GM13977 (cell line): ENCODE results near the gene KIF1A.
"Not testable (repeated sequence)": the region's sequence is repeated elsewhere in the genome, so short reads cannot be mapped to it uniquely, and the experiment has no call there.

Source experiments
- DNase-seq: peaks from one replicate; pipeline ENCODE4 v3.0.0; 2012; ENCODE audit warnings: low spot score
- CTCF ChIP-seq: IDR thresholded peaks from 2 replicates; pipeline ENCODE4 v1.5.1; 2012; ENCODE audit warnings: mild to moderate bottlenecking, control low read depth; ENCODE audit not compliant: insufficient read depth; ENCODE audit errors: extremely low read depth, missing control alignments
- in situ Hi-C: fragments of 300-500 bp; cut with MboI; formaldehyde crosslinking; loops from one replicate; pipeline ENCODE4 v1.12.0; 2022; ENCODE audit warnings: low sequenced_read_pairs, low pct_unique_long_range_greater_than_20kb, mixed read lengths, inconsistent platforms; ENCODE audit not compliant: unreplicated experiment

KIF1A gene

GRCh38 chr2:240781471-240782220 lies 38.4 kb downstream of the KIF1A start:
- no peak for DNase-seq
- no peak for TF ChIP-seq CTCF
- in situ Hi-C loops = no loop called here

- in situ Hi-C loops = no loop called here
- TF ChIP-seq CTCF = no peak
- DNase-seq = no peak
Measured at GRCh38 chr2:240780023-240780700, 39.9 kb downstream of the KIF1A start.

GRCh38 chr2:240779250-240779832 lies 40.7 kb downstream of the KIF1A start:
- DNase-seq, in situ Hi-C loops: not testable (repeated sequence)

- no peak for DNase-seq
- no peak for TF ChIP-seq CTCF
- in situ Hi-C loops = no loop called here
Measured at GRCh38 chr2:240778426-240778825, 41.6 kb downstream of the KIF1A start.

- in situ Hi-C loops = no loop called here
- TF ChIP-seq CTCF = no peak
- DNase-seq = no peak
Measured at GRCh38 chr2:240777456-240778212, 42.4 kb downstream of the KIF1A start.

GRCh38 chr2:240775905-240776304 lies 44.1 kb downstream of the KIF1A start:
- DNase-seq = no peak
- TF ChIP-seq CTCF = no peak
- in situ Hi-C loops = no loop called here
